ENCODE measurements around the gene DAPK1.

The DAPK1 gene

DNA sequence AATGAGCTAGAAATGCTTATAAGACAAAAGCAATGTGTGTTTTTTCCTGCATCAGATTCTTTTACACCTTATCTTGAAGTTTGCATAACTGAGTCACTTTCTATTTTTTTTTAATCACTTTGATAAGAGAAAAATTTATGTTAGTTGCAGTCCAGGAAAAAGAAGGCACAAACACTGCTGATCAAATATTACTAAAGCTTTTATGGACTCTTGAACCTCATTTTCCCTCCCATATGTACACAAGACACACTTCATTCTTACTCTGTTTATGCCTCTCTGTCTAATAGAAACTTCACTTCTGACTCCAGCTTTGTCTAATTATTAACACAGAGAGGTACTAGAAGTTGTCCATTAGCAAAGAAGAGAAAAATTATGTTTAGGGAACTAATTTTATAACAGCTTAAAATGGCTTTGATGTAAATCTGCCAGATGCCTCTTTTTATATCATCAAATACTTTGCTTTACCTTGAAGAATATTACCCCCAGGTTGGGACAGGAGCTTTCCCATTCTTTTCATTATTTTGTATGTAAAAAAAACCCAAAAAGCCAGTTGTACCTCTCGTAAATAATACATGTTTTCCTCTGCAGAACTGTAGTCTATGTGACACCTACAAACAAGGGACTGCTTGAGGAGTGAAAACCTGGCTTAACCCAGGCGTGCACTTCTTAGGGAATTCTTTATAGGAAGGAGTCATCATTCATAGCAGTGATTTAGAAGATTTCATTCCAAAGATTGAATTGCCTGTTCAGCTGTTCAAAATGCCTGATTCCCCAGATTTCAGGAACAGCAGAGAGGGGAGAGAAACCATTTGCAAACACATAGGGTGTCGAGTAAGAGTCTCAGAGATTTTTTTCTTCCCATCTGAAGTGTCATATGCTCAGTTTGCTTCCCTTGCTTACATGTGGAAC, 72.6 kb downstream of the DAPK1 start:
- DNase-seq = no peak

DNA sequence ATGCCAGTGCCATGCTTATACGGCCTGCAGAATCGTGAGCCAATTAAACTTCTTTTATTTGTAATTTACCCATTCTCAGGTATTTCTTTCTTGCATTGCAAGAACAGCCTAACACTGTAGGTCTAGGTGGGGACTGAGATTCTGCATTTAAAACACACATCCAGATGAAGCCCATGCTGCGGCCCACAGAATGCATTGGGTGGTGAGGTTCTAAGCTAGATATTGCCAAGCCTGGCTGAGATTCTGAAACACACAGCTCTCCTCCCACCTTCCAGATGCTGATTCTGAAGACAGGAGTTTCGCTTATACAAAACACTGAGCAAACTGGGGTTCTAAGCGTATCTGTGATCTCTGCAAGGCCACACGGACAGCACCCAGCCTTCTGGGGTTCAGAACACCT, 75.1 kb downstream of the DAPK1 start:
- DNase-seq = no peak

DNA sequence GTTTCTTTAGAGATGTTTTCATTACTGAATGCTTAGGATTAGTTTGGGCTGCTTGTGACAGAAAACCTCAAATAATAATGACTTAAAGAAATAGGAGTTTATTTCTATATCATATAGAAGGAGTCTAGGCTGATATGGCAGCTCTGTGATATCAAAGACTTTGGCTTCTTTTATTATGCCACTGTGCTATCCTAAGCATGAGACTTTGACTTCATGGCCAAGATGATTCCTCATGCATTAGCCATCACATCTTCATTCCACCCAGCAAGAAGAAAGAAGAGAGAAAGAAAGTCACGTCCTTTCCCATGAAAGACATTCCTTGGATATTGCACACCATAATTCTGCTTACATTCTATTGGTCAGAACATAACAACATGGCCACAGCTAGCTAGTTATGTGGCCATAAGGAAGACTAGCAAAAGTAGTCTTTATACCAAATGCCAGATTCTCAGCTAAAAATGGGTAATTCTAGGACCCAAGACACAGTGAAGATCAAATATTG, 76.2 kb downstream of the DAPK1 start:
- DNase-seq = no peak

DNA sequence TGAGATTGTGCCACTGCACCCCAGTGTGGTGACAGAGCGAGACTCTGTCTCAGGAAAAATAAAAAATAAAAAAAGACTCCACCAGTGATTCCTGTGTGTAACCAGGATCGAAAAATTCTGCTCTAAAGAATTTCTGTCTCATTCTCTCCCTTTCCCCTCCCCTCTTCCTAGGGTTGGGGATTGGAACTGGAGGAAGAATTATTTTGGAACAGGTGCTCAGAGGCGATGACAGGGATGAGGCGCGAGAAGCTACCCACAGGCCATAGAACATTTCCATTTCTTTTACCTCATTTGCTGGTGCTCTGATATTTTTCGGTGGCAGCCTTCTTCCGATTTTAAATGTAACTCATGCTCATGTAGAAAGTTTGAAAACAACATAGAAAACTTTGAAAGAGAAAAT, 80.1 kb downstream of the DAPK1 start:
- no peak for DNase-seq

DNA sequence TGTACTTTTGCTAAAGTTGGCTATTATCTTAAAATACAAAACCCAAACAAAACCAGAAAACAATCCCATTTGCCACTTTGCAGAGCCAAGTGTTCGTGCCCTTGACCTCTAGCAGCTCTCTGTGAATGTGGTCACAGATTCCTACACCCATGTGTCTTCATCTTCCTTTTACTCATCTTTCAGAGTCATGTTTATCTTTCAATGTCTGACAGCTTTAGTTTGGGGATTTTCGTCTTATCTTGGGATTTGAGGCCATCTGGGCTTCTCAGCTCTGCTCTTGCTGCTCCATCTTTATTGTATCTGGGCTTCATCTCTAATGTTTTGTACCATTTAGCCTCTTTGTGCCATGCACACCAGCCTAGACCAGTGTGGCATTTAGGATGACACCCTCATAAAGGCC, 81.0 kb downstream of the DAPK1 start:
- peak; percentile 30 for DNase-seq

- no peak for DNase-seq
These were observed 82.3 kb downstream of the DAPK1 start for GRCh38 chr9:87579781-87580541.

DNA sequence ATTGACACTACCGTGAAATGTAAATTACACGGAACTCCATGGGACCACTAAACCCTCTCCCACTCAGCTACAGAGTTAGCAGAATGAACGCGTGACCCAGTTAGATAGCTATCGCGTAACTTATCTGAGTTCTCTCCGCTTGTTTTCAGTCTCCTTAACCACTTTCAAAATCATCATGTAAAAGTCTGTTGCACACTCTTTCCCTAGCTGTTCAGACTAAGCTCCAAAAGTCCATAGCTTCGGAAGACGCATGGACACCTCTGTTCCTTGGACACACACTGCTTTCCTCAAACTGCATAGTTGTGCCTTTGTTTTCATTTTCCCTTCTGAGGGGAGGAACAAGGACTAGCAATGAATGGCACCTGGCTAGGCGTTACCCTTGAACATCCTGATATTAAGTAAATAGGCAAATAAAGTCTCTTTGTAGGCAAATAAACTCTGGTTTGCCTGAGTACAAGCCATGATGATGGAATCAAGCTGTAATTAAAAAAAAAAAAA, 83.3 kb downstream of the DAPK1 start:
- DNase-seq = no peak

DNA sequence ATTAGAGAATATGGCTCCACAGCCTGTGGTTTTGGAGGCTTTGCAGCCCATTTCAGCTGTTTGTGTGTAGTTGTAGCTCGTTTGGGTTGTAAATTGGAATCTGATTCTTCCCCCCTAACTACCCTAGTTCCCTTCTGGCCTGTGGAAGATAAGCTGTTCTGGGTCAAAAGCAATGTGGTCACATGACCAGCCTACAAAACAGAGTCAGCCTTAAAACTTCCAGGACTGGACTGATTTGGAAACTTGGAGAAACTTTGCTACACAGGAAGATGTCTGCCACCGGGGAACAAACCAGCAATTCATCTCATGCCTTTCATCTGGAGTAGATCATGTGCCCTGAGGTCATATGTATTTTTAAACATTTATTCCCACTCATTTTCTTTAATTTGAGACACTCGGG, 83.8 kb downstream of the DAPK1 start:
- peak; percentile 69 for DNase-seq

GRCh38 chr9:87581949-87582637, 84.4 kb downstream of the DAPK1 start:
- DNase-seq = no peak

DNA sequence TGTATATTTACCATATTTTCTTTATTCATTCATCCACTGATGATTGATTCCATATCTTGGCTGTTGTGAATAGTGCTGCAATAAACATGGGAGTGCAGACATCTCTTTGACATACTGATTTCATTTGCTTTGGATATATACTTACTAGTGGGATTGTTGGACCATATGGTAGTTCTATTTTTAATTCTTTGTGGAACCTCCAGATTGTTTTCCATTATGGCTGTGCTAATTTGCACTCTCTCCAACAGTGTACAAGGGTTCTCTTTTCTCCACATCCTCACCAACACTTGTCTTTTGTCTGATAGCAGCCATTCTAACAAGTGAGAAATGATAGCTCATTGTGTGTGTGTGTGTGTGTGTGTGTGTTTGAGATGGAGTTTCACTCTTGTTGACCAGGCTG, 86.7 kb downstream of the DAPK1 start:
- DNase-seq = no peak

- no peak for DNase-seq
These were observed 87.6 kb downstream of the DAPK1 start for GRCh38 chr9:87585123-87585855.

DNA sequence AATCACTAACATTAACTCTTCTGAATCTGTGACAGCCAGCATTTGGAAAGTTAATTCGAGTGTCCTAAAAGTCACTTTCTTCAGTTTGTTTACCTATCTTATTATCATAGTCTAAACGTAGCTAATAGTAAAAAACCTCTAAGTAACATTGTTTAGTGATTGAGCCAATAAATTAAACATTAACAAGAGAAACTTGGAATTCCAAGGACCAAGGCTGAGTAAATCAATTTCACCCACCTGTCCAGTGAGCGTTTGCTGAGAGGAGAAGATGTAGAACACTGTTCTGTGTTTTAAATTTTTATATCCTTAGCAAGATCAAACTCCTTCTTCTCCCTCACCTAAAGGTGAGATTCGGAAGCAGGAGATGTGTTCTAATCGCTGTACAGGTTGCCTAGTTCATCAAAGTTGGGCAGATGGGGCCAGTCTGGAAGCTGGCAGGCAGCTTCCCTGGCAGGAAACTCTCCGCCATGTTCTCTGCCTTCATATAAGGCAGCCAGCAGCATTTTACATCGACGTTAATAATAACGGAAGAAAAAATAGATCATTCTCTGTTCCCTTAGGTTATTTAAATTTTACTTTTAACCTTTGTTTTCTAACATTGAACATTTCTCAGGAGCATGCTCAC, 89.2 kb downstream of the DAPK1 start:
- no peak for DNase-seq

DNA sequence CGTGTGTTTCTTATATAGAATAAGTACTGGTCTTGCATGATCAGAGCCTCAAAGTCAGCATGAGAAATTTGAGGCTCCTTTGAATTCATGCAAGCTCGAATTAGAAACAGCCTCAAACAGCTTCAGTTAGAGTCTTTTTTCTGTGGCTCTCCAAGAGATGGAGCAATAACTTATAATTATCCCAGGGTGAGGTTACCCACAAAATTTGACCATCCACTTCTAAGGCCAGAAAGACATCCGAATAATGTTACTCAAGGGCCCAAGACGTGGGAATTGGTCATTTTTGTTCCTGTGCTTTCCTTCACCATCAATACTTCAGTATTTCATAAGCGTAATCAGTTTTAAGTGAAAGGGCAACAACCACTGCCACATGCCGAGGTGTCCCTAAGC, 89.7 kb downstream of the DAPK1 start:
- DNase-seq = no peak

GRCh38 chr9:87587864-87588263, 90.2 kb downstream of the DAPK1 start:
- no peak for DNase-seq

DNA sequence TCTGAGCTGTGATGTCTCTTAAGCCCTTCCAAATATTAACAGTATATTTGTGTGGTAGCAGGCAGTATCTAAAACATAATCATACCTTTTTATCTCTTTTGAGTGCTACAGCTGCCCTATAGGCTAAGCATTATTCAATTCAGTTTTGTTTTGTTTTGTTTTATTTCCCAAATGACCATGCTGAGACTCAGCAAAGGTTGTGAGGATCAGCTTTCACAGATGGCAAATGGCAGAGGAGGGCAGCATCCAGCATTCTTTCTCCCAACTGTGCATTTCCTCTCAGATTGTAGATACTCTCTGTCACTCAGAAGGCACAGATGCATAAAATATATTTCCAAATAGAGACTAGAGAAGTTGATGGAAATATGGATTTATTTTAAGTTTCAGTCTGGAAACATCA, 90.7 kb downstream of the DAPK1 start:
- DNase-seq = no peak

- DNase-seq = no peak
These were observed 93.3 kb downstream of the DAPK1 start for GRCh38 chr9:87590996-87591395.

DNA sequence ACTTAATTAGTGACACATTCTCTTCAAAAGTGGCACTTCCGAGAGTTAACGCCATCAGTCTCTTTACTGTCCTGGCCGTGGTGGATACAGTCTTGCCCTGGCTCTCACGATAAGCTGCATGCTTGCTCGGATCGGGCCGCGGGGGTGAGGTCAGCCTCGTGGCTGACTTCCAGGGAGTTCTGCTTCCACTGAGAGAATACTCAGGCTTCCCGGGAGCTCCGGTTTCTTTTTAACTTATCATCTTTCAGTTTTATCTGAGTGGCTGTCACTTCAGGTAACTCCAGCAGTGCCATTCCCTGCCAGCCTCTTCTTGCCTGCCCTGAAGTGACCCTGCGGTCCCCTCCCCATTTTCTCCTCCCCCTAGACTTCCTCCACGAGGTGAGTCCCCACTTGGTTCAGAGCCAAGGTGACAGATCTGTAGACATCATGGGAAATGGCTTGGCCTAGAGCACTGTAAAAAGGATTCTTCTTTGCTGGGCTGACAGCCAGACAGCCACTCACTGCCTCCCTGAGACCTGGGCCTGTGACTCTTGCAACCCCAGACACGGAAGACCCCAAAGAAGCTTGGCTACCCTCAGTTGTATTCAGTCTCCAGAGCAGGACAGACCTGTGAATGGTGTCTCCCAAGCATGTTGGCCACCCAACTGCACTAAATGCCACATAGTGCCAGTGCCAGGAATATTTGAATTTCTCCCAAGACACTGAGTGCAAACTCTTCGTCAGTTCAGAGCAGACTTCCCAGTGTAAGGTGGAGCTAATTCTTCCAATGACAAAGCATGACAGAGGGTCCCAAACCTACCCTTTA, 95.1 kb downstream of the DAPK1 start:
- no peak for DNase-seq

- no peak for DNase-seq
These were observed 95.8 kb downstream of the DAPK1 start for GRCh38 chr9:87593359-87593980.

DNA sequence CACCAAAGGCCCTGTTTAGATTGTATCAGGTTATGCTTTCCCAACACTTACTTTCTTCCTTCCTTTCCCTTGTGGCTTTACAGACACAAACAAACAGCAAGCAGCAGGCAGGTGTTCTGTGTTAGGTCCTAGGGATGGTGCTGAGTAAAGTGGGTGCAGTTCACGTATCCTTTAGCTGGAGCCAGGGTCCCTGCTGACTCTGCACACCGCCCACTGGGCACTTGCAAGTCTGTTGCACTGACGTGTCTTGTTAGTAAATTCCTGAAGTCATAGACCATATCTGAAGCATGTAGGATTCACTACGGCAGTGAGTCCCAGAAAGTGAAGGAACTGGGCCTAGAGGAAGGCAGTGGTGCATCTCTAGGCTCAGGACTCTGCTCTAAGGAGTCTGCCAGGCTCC, 96.5 kb downstream of the DAPK1 start:
- no peak for DNase-seq

DNA sequence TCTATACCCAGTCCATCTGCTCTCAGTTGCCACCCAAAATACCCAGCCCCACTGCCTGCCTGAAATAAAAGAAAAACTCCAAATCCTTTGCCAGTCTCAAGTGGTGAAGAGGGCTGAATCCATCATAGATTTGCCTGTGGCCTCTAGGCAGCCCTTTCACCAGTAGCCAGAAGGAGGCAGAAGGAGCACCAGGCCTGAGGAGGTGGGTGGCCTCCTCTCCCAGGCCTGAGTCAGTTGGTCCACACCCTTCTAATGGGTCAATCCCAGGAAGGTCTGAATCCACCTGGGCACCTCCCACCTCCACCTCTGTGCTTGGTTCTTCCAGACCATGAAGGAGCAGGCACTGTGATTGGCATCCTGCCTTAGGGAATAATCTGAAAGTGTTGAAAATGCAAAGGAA, 97.0 kb downstream of the DAPK1 start:
- no peak for DNase-seq

DNA sequence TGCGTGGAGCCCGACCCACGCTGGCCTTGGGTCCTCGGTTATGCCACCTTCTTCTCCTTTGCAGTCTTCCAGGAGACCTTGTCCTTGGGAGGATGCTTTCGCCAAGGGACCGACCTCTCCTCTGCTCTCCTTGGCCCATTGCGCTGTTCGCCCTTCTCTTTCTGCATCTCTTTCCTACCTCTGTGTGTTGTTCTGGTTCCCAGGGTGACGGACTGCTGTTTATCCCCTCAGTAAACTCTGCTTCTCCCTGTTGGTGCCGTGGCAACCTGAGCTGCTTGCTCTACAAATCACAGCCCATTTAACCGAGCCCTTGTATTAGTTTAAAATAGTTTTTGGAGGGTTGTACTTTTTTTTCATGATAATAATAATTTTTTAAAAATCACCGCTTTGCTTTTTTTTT, 97.9 kb downstream of the DAPK1 start:
- DNase-seq = no peak

Data from hematopoietic multipotent progenitor cell treated with erythropoietin and hydrocortisone succinate and interleukin-3 and kit ligand, for 8 days (in vitro differentiated cells).